IMR-90 (cell line): ENCODE measurements around the gene TBC1D16. TPM values are rescaled to one million over a fixed set of nuclear protein-coding genes. Genes with fewer than 3 reads are reported as not detected.

Experiments
- ATAC-seq: fragments of 200-7000 bp; cut with Tn5 transposase; 2 replicates; pipeline ENCODE4 v1.9.1; 2020; ENCODE audit warnings: low read depth, mild to moderate bottlenecking, moderate library complexity
- BruUV-seq: library from RNA; stranded (reverse); fragments of 400-500 nt; replicated peaks from 2 replicates; lab custom pipeline; 2021; lab: Mats Ljungman, UMichigan
- CTCF ChIA-PET: fragments of 300-600 bp; formaldehyde crosslinking; extraction: SDS; loops from one replicate; lab custom pipeline; 2021; ENCODE audit warnings: antibody characterized with exemption; lab: Yijun Ruan, JAX
- POLR2A ChIA-PET: fragments of 300-600 bp; sonication (Branson Sonifier 250); formaldehyde crosslinking; loops from one replicate; lab custom pipeline; 2022; ENCODE audit warnings: antibody characterized with exemption; ENCODE audit not compliant: unreplicated experiment; lab: Charles Lee
- DNase-seq: peaks from one replicate; pipeline ENCODE4 v3.0.0; 2013
- H2AFZ ChIP-seq: replicated peaks from 2 replicates; pipeline ENCODE3; 2013; ENCODE audit warnings: low read length, mild to moderate bottlenecking; ENCODE audit not compliant: poor library complexity
- H2AK5ac ChIP-seq: 2 replicates; pipeline ENCODE4 v1.6.1; 2013; ENCODE audit warnings: low read depth, low read length, inconsistent platforms
- H2AK9ac ChIP-seq: replicated peaks from 2 replicates; pipeline ENCODE3; 2013; ENCODE audit warnings: mild to moderate bottlenecking, low read depth, low read length, moderate library complexity; ENCODE audit not compliant: poor library complexity
- H2BK120ac ChIP-seq: 2 replicates; pipeline ENCODE4 v1.6.1; 2013; ENCODE audit warnings: low read depth, low read length, inconsistent platforms
- H2BK15ac ChIP-seq: 3 replicates; pipeline ENCODE4 v1.6.1; 2013; ENCODE audit warnings: low read depth, low read length, inconsistent platforms
- H2BK20ac ChIP-seq: 2 replicates; pipeline ENCODE4 v1.6.1; 2013; ENCODE audit warnings: low read depth, mild to moderate bottlenecking, inconsistent platforms, low read length, moderate library complexity
- H2BK5ac ChIP-seq: 2 replicates; pipeline ENCODE4 v1.6.1; 2013; ENCODE audit warnings: mild to moderate bottlenecking, low read depth, low read length, inconsistent platforms; ENCODE audit not compliant: poor library complexity, severe bottlenecking
- H3K14ac ChIP-seq: replicated peaks from 2 replicates; pipeline ENCODE4 v1.6.1; 2013; ENCODE audit warnings: low read depth, low read length, inconsistent platforms
- H3K18ac ChIP-seq: 2 replicates; pipeline ENCODE4 v1.6.1; 2013; ENCODE audit warnings: low read depth, low read length, control low read depth
- H3K23ac ChIP-seq: 2 replicates; pipeline ENCODE4 v1.6.1; 2013; ENCODE audit warnings: low read depth, low read length, inconsistent platforms
- H3K27ac ChIP-seq: 2 replicates; pipeline ENCODE4 v1.5.1; 2013; ENCODE audit warnings: mild to moderate bottlenecking, control low read depth, low read length; ENCODE audit not compliant: insufficient read depth
- H3K27me3 ChIP-seq: 2 replicates; pipeline ENCODE4 v1.6.1; 2013; ENCODE audit warnings: low read length; ENCODE audit not compliant: control insufficient read depth, insufficient read depth
- H3K36me3 ChIP-seq: 2 replicates; pipeline ENCODE4 v1.6.1; 2013; ENCODE audit warnings: low read length, mixed read lengths; ENCODE audit not compliant: control insufficient read depth, insufficient read depth
- H3K4ac ChIP-seq: 2 replicates; pipeline ENCODE4 v1.6.1; 2013; ENCODE audit warnings: low read depth, low read length, inconsistent platforms
- H3K4me1 ChIP-seq: 2 replicates; pipeline ENCODE4 v1.6.1; 2013; ENCODE audit warnings: low read length, mixed read lengths; ENCODE audit not compliant: control insufficient read depth, insufficient read depth
- H3K4me2 ChIP-seq: 2 replicates; pipeline ENCODE4 v1.6.1; 2013; ENCODE audit warnings: low read depth, mild to moderate bottlenecking, control low read depth, low read length, moderate library complexity
- H3K4me3 ChIP-seq: 2 replicates; pipeline ENCODE4 v1.5.1; 2013; ENCODE audit warnings: low read depth, mild to moderate bottlenecking, control low read depth, low read length, moderate library complexity; ENCODE audit not compliant: insufficient read depth
- H3K56ac ChIP-seq: 2 replicates; pipeline ENCODE4 v1.6.1; 2013; ENCODE audit warnings: low read length, inconsistent platforms; ENCODE audit not compliant: insufficient read depth; ENCODE audit errors: extremely low read depth
- H3K79me1 ChIP-seq, 2 experiments: 2 replicates each; pipeline ENCODE4 v1.6.1; 2013; ENCODE audit warnings: low read length in 2 of 2, inconsistent platforms in 1 of 2, low read depth in 1 of 2
- H3K9ac ChIP-seq: 2 replicates; pipeline ENCODE4 v1.6.1; 2013; ENCODE audit warnings: low read depth, low read length, control low read depth
- H3K9me1 ChIP-seq: 2 replicates; pipeline ENCODE4 v1.6.1; 2013; ENCODE audit warnings: low read length, inconsistent platforms; ENCODE audit not compliant: insufficient read depth
- H3K9me3 ChIP-seq: 2 replicates; pipeline ENCODE4 v1.6.1; 2013; ENCODE audit warnings: low read length; ENCODE audit not compliant: control insufficient read depth, insufficient read depth
- H4K20me1 ChIP-seq: 2 replicates; pipeline ENCODE4 v1.6.1; 2013; ENCODE audit warnings: low read length, inconsistent platforms; ENCODE audit not compliant: insufficient read depth
- H4K5ac ChIP-seq: 2 replicates; pipeline ENCODE4 v1.6.1; 2013; ENCODE audit warnings: mild to moderate bottlenecking, low read depth, low read length, control low read depth
- H4K8ac ChIP-seq, 2 experiments: 2 replicates each; pipeline ENCODE4 v1.6.1; 2013; ENCODE audit warnings: low read depth in 2 of 2, low read length in 2 of 2, control low read depth in 1 of 2, inconsistent platforms in 1 of 2
- H4K91ac ChIP-seq: 2 replicates; pipeline ENCODE4 v1.6.1; 2013; ENCODE audit warnings: low read depth, low read length, inconsistent platforms; ENCODE audit not compliant: insufficient read depth
- CHD1 ChIP-seq: IDR thresholded peaks from 2 replicates; pipeline ENCODE4 v1.6.1; 2012; ENCODE audit warnings: low read depth, low read length, improper control_type of control experiment
- ELK1 ChIP-seq: fragments of 150-350 bp; IDR thresholded peaks from 2 replicates; pipeline ENCODE4 v1.6.1; 2016; ENCODE audit warnings: low read depth, mild to moderate bottlenecking, low read length, moderate library complexity, borderline replicate concordance
- MAZ ChIP-seq: IDR thresholded peaks from 2 replicates; pipeline ENCODE4 v1.6.1; 2012; ENCODE audit warnings: low read depth, mild to moderate bottlenecking, low read length, improper control_type of control experiment, moderate library complexity, borderline replicate concordance
- MXI1 ChIP-seq: IDR thresholded peaks from 2 replicates; pipeline ENCODE4 v1.6.1; 2012; ENCODE audit warnings: low read depth, mild to moderate bottlenecking, low read length, moderate library complexity, borderline replicate concordance
- NFE2L2 ChIP-seq: fragments of 150-350 bp; IDR thresholded peaks from 2 replicates; pipeline ENCODE4 v1.6.1; 2016; ENCODE audit warnings: low read depth, mild to moderate bottlenecking, low read length
- RAD21 ChIP-seq: IDR thresholded peaks from 2 replicates; pipeline ENCODE4 v1.6.1; 2012; ENCODE audit warnings: low read length, improper control_type of control experiment
- RFX5 ChIP-seq: IDR thresholded peaks from 2 replicates; pipeline ENCODE4 v1.8.0; 2012; ENCODE audit warnings: low read depth, mild to moderate bottlenecking, low read length, moderate library complexity
- SMC3 ChIP-seq: fragments of 150-350 bp; IDR thresholded peaks from 2 replicates; pipeline ENCODE4 v1.6.1; 2016; ENCODE audit warnings: low read depth, mild to moderate bottlenecking, antibody characterized with exemption, low read length, moderate library complexity
- whole genome bisulfite sequencing, 2 experiments: methylation state at CpG; one replicate each; pipeline versions ENCODE4 v1.1.5 to v1.1.7; 2013; ENCODE audit warnings: missing lambda C conversion rate in 2 of 2; ENCODE audit not compliant: insufficient read length in 1 of 2; ENCODE audit errors: extremely low coverage in 2 of 2; 5-methylcytosine and 5-hydroxymethylcytosine counted together
- dilution Hi-C: fragments of 300-500 bp; cut with HindIII; formaldehyde crosslinking; loops from one replicate; pipeline ENCODE4 v1.14.3; 2018; ENCODE audit warnings: low sequenced_read_pairs; ENCODE audit not compliant: unreplicated experiment
- in situ Hi-C: fragments of 300-500 bp; cut with MboI; formaldehyde crosslinking; loops from 3 replicates; pipeline ENCODE4 v1.14.3; 2019; ENCODE audit warnings: low sequenced_read_pairs, inconsistent platforms, mixed read lengths
- intact Hi-C: fragments of 100-400 bp; cut with micrococcal nuclease; formaldehyde crosslinking; loops from 2 replicates; pipeline ENCODE4 v1.10.0; 2022
- polyA plus RNA-seq, 3 experiments: library from polyadenylated mRNA; depleted of rRNA; stranded (reverse); fragments of >200 nt; gene quantifications; 2 replicates each; pipeline ENCODE4 v1.2.3, GENCODE V29; 2012; ENCODE audit warnings: low replicate concordance in 1 of 3
- total RNA-seq: library from RNA; depleted of rRNA; stranded (reverse); fragments of >200 nt; gene quantifications from 2 replicates; pipeline ENCODE4 v1.2.3, GENCODE V29; 2012

Gene TBC1D16
- total and polyA plus RNA-seq, 2 of the 4 experiments (the other 2 are of a cell fraction), result 10.1 to 16.7 TPM

- TF ChIP-seq MXI1, result no peak
Observed at GRCh38 chr17:80009391-80010282, 26.0 kb downstream of the TBC1D16 start (continued).

GRCh38 chr17:80008848-80009247 lies 26.8 kb downstream of the TBC1D16 start:
- Histone ChIP-seq H4K8ac (no peak overlapping the region), H3K4me2 (no peak overlapping the region), H3K18ac (no peak overlapping the region), H3K9me3 (no peaks in the 10 kb centered on the region), H4K91ac (no peak overlapping the region), H3K14ac (no peak overlapping the region), H2BK20ac (no peak overlapping the region), H2AFZ (peak overlapping the region; percentile 28), H3K79me1 (peaks cover 0 to 23% of the 10 kb centered on the region in 2 experiments; a peak in 3 of 4 replicates), H3K4me1 (no peaks in the 10 kb centered on the region; the same call in 1 of the 2 replicates), H3K4me3 (no peak overlapping the region), H3K27me3 (no peaks in the 10 kb centered on the region), H3K9me1 (no peaks in the 10 kb centered on the region), H3K4ac (no peak overlapping the region), H3K56ac (no peak overlapping the region), H3K27ac (no peak overlapping the region), H2AK5ac (no peak overlapping the region), H2AK9ac (no peak overlapping the region), H4K5ac (no peak overlapping the region), H3K23ac (no peak overlapping the region), H3K36me3 (peaks cover 13% of the 10 kb centered on the region), H2BK120ac (no peak overlapping the region), H4K20me1 (peaks cover 26% of the 10 kb centered on the region), H2BK5ac (no peak overlapping the region), H2BK15ac (no peak overlapping the region), H3K9ac (no peak overlapping the region)
- TF ChIP-seq MXI1 (no peak), RFX5 (no peak), SMC3 (no peak), MAZ (no peak), ELK1 (no peak), CHD1 (no peak), RAD21 (no peak), NFE2L2 (no peak)
- dilution Hi-C loops, result no loop called here
- intact Hi-C loops, result loop anchor here (1.0 to 5.0 kb wide), 3 partner anchors 73 to 253 kb away; partner anchors contain the start of genes GAA and RNF213
- POLR2A ChIA-PET, result interaction anchor here (0.6 kb wide), 1 partner anchor 1005 kb away, joined by 3 read pairs; no protein-coding TSS in a partner anchor
- in situ Hi-C loops, result no loop called here
- WGBS, 2 experiments, result 100% methylated on average over 3 of the region's 18 CpGs; no CpG with 5 or more reads in 1 of the 2 experiments
- ATAC-seq, result no peak
- CTCF ChIA-PET, result interaction anchor here (1.0 to 1.2 kb wide), 5 partner anchors 9 to 164 kb away, joined by 3 to 4 read pairs (median 4); no protein-coding TSS in a partner anchor
- no peak for DNase-seq
- no TSS peak for BruUV-seq
